ENCODE data around the gene UCK1.
"Not testable (repeated sequence)": the region's sequence is repeated elsewhere in the genome, so short reads cannot be mapped to it uniquely, and the experiment has no call there.

The UCK1 gene

DNA sequence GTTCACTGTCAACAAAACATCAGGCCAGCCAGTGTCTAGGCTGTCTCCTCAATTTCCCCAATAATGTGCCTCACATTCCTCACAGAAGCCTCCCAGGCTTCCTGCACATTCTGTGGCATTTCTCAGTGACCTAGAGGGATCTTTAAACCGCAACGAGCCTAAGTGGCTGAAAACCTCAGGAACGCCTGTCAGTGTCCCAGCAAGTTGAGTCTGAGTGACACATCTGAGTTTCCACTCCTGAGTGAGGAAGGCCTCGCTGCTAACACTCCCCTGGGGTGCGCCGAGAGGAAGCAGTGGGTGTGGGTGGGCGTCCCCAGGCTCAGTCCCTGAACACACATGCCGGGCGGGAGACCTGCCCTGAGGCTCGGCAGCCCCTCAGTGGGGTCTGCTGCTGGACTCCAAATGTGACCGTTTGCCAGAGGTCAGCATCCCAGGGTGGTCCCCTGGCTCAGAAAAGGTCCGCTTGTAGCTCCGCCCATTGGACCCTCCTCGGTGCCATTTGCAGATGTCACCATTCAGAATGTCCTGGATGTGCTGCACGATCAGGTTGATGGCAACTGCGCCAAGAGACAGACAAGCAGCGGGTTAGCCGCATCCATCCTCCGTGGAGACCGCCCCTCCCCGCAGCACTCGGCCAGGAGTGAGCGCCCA lies 6.3 kb downstream of the UCK1 start:
- DNase-seq (ENCODE audit: insufficient read length, low spot score) (no peak), FAIRE-seq (no peak)

DNA sequence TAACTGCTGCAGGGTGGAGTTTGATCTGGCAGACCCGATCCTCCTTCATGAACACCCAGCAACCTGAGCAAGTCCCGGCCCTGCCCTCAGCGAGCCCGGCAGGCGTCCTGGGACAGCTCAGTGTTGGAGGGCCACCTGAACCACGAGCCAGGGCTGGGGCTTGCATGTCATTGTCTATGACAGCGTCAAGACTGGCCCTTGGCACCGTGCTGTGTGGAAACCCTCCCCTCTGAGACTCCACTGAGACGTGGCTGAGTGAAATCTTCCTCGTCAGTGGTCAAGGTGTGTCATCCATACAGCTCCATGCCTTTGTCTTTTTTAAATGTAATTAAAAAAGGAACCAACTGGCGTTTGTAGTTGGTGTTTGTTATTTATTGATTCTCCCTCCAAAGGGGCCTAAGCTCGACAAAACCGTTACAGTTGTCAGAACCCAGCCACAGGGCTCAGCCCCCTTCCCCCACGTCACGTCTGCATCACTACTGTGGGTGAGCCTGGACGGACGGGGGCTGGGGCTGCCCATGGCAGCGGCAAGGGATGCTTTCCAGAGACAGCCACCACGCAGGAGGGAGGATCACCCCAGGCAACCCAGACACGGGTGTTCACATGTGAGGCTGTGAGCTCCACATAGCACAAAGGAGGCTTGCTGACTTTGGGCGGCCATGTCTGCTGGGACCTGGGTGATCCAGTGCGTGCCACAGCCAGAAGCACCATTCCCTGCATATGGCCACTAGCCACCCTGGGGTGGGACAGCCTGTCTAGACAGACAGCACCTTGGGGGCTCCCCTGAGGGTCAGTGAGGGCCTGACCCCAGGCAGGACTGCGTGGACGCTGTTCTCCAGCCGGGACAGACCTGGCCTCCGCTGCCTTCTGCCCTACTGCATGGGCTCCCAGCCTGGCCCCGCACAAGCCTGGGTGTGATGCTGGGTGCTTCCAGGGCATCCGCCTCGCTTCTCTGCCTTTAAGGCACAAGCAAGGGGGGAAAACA lies 7.3 kb downstream of the UCK1 start:
- DNase-seq (ENCODE audit: insufficient read length, low spot score) (no peak), FAIRE-seq (no peak)

DNA sequence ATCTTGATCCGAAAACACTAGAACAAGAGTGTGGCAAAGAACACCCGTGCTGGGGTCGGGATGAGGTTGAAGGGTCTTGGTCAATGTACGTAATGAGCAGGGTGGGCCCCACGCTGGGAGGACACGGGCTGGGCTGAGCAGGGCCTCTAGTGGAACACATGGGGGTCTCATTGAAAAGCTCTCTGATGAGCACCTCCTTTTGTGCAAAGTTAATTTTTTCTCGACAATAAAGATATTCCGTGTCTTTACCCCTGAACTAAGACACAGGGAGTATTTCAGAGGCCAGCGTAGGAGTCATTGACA lies 8.0 kb downstream of the UCK1 start:
- DNase-seq (ENCODE audit: insufficient read length, low spot score) (no peak), FAIRE-seq (no peak)

DNA sequence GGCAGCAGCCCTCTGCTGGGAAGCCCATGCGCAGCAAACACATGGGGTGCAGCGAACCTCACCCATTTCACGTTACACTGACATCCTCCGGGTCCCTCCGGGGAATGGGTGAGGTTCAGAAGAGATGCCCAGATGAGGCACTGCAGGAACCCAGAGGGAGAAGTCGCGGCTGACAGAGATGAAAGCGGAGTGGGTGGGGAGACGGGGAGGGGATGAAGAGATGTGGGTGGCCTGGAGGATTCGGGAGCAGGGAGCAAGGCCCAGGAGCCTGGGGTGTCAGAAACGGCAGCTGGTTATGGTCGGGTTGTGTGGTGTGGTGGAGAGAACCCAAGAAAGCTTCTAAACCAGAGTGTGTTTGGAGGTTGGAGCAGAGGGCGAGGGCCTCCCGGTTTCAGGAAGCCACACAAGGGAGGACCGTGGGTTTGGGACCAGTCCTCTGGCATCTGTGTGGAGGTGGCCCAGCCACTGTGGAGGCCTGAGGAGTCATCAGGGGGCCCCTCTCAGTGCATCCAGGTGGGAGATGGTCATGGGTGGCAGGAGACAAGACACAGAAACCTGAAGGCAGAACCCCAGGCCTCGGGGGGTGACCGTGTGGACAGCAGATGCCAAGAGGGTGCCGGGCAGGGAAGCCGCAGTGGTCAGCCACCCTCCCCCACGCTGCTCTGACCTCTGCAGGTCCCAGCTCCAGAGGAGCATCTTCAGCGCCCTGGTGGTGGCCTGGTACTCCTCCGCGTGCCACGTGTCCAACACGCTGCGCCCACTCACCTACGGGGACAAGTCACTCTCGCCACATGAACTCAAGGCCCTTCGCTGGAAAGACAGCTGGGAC lies 8.6 kb downstream of the UCK1 start:
- no peak for FAIRE-seq
- no peak for DNase-seq (ENCODE audit: insufficient read length, low spot score)

DNA sequence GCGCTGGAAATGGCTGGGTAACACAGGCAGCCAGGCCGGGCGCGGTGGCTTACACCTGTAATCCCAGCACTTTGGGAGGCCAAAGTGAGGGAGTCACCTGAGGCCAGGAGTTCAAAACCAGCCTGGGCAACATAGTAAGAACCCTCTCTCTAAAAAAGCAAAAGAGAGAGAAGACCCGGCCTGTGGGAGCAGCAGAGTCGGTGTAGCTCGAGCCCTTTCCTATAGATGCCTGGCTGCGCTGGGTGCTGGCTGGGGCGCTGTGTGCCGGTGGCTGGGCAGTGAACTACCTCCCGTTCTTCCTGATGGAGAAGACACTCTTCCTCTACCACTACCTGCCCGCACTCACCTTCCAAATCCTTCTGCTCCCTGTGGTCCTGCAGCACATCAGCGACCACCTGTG lies 9.2 kb downstream of the UCK1 start:
- FAIRE-seq (no peak), DNase-seq (ENCODE audit: insufficient read length, low spot score) (no peak)

DNA sequence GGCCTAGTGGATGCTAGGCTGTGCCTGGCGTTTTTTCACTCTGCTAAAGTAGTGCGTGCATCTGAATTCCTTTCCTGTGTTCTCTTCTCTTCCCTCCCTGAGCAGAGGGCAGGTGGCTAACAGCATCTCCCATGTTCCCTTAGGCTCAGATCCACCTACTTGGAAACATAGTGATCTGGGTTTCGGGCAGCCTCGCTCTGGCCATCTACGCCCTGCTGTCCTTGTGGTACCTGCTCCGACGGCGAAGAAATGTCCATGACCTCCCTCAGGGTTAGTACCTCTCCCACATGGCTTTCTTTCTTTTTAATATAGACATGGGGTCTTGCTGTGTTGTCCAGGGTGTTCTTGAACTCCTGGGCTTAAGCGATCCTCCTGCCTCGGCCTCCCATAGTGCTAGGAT lies 9.9 kb downstream of the UCK1 start:
- DNase-seq (ENCODE audit: insufficient read length, low spot score) (no peak), FAIRE-seq (no peak)

DNA sequence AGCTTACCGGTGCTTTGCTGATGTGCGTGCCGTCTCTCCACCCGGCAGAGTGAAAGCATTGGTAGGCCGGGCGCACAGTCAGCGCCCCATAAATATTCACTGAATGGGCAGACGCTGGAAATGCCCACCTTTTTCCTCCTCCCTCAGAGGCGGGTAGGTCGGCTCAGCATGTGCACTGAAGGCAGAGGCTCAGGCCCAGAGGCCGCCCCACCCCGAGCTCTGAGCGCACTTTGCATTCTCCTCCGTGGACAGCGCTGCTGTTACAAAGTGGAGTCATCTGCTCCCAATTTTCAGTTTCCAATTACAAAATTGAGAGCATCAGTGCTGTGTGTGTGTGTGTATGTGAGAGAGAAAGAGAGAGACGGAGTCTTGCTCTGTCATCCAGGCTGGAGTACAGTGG lies 10.6 kb downstream of the UCK1 start:
- DNase-seq (ENCODE audit: insufficient read length, low spot score) (no peak), FAIRE-seq (no peak)

DNA sequence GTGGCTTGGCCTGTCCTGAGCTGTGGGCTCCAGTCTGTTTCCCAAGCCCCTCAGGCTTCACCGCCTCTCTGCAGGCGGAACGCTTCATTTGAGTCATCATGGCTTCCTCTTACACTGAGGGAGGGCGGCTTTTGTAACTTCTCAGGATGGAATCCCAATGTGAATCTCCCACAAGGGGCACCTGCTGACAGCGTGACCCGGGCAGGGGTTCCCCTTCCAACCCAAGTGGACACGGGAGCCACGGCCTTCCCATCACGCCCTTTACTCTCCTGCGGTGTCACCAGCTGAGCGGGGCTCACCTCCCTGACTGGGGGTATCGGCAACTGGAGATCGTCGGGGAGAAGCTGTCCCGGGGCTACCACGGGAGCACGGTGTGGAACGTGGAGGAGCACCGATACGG lies 12.5 kb downstream of the UCK1 start:
- no peak for FAIRE-seq
- DNase-seq (ENCODE audit: insufficient read length, low spot score): no peak

DNA sequence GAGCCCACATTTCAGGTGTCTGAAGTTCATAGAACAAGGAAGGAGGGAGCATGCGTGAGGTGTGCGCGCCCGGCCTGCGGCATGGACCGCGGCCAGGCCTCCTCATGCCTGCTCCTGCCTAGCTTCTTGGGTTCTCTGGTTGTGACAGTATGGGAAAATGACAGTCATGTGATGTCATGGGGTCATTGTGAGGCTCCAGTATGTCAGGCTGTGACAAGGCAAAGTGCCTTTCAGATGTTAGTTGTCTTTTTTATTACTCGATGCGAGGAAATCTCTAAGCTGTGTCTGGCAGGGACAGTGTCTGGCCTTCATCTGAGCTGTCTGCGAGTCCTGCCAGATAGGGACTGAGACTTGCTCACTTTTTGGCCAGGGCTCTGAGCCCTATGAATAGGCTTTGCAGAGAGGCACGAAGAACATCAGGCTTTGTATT lies 13.3 kb downstream of the UCK1 start:
- DNase-seq (ENCODE audit: insufficient read length, low spot score) (no peak), FAIRE-seq (no peak)

DNA sequence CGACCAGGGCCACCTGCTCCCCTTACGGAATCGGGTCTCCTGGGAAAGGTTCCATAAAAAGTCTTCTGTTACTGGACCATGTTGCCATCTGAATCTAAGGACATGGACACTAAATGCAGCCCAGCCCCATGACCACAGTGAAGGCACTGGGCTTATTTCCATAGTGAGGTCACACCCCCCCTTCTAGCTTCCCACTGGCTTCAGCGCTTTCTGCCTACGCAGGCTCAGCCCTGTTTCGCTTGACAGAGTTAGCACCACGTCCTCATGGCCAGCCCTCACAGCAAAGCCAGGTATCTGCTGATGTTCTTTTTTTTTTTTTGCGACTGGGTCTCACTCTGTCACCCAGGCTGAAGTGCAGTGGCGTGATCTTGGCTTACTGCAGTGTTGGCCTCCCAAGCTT lies 14.1 kb downstream of the UCK1 start:
- no peak for DNase-seq (ENCODE audit: insufficient read length, low spot score)
- no peak for FAIRE-seq

DNA sequence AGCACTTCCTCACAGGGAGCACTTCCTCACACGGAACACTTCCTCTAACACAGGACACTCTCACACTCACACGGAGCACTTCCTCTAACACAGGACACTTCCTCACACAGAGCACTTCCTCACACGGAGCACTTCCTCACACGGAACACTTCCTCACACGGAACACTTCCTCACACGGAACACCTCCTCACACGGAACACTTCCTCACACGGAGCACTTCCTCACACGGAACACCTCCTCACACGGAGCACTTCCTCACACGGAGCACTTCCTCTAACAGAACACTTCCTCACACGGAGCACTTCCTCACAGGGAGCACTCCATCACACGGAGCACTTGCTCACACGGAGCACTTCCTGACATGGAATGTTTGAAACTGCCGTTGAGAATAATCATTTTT lies 15.0 kb downstream of the UCK1 start:
- DNase-seq (ENCODE audit: insufficient read length, low spot score) (no peak), FAIRE-seq (no peak)

DNA sequence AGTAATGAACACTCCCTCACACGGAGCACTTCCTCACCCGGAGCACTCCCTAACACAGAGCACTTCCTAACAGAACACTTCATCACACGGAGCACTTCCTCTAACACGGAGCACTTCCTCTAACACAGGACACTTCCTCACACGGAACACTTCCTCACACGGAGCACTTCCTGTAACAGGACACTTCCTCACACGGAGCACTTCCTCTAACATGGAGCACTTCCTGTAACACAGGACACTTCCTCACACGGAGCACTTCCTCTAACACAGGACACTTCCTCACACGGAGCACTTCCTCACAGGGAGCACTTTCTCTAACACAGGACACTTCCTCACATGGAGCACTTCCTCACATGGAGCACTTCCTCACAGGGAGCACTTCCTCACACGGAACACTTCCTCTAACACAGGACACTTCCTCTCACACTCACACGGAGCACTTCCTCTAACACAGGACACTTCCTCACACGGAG lies 15.5 kb downstream of the UCK1 start:
- not testable (repeated sequence) for DNase-seq (ENCODE audit: insufficient read length, low spot score); FAIRE-seq

DNA sequence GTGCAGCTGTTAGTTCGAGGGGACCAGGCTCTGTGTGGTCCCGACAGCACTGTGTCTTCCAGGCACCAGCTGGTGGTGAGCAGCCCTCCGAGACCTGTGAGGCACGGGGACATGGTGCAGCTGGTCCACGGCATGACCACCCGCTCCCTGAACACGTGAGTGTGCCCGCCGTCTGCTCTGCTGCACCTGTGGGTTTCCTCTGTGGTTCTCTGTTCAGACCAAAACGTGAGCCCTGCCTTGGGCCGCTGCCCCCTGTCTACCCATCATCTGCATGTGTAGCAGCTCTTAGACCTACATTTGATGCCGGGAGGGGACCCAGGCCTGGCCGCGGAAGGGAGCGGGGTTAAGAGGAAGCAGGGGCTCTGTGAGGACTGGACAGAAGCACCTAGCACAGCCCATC lies 17.9 kb downstream of the UCK1 start:
- no peak for FAIRE-seq
- DNase-seq (ENCODE audit: insufficient read length, low spot score): no peak

DNA sequence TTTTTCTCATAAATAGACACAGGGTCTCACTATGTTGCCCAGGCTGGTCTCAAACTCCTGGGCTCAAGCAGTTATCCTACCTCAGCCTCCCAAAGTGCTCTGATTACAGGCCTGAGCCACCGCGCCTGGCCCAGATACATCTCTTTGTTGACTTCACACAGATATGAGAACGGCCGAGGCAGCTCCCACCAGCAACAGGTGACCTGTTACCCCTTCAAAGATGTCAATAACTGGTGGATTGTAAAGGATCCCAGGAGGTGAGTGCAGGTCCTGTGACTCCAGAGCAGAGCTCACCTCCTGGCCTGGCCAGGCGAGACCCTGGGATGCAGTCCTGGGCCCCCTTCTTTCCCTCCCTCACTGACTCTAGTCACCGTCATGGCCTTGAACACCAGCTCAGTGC lies 19.2 kb downstream of the UCK1 start:
- FAIRE-seq (no peak), DNase-seq (ENCODE audit: insufficient read length, low spot score) (no peak)

DNA sequence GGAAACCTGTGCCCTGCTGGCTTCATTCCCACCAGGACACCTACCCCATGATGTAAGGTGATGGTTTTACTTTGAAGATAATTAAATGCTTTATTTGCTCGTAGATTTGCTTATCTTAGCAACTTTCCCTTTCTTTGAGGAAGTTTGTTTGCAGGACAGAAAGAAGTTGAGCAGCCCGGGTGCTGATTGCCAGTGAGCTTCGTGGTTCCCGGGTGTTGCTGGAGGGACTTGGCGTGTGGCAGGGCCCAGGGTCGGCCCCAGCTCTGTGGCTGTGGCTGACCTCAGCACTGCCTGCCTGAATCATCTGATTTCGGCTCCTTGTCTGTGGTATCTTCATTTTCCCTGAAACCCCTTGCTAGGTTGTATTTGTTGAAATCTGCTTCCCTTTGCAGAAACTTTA lies 19.6 kb downstream of the UCK1 start:
- DNase-seq (ENCODE audit: insufficient read length, low spot score): no peak
- no peak for FAIRE-seq

DNA sequence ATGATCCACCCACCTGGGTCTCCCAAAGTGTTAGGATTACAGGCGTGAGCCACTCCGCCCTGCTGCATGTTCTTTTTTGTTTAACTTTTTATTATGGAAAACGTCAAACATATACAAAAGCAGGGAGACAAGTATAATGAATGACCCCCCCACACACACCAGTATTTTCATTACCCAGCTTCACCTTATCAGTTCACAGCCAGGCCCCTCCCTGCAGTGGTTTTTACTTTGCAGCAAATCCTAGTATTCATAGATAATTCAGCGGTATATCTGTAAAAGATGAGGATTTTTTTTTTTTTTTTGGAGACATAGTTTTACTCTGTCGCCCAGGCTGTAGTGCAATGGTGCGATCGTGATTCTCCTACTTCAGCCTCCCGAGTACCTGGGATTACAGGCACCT lies 26.1 kb downstream of the UCK1 start:
- no peak for FAIRE-seq
- no peak for DNase-seq (ENCODE audit: insufficient read length, low spot score)

DNA sequence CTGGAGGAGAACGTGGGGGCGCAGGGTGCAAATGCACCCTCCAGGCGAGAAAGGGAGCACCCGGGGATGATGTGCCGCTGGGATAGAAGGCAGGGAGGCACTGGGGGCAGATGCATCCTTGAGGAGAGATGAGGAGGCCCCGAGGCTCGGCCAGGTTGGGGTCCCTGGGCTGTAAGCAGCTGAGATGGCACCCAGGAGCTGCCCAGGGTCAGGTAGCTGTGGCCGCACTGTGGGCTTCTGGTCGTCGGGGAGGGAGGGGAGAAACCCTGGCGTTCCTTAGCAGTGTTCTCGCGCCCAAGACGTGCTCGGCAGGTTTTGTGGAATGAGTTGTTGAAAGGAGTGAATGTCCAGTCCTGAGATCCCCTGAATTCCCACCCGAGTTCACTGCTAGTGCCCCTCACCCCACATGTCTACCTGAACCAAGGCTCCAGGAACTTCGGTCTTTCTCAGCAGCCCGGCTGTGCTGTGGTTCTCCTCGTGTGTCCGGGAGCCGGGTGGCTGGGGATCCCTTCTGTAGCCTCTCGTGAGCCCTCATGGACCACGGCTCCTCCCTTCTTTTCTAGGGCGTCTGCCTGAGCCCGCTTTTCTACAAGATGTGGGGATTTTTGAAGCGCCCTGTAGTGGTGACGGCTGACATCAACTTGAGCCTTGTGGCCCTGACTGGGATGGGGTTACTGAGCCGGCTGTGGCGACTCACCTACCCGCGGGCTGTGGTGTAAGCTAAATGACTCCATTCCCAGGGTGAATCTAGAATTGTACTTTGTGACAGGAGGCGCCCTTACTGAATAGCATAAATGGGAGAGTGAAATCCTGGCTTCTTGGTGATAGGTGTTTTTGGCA lies 27.2 kb downstream of the UCK1 start:
- FAIRE-seq (no peak), DNase-seq (ENCODE audit: insufficient read length, low spot score) (no peak)

DNA sequence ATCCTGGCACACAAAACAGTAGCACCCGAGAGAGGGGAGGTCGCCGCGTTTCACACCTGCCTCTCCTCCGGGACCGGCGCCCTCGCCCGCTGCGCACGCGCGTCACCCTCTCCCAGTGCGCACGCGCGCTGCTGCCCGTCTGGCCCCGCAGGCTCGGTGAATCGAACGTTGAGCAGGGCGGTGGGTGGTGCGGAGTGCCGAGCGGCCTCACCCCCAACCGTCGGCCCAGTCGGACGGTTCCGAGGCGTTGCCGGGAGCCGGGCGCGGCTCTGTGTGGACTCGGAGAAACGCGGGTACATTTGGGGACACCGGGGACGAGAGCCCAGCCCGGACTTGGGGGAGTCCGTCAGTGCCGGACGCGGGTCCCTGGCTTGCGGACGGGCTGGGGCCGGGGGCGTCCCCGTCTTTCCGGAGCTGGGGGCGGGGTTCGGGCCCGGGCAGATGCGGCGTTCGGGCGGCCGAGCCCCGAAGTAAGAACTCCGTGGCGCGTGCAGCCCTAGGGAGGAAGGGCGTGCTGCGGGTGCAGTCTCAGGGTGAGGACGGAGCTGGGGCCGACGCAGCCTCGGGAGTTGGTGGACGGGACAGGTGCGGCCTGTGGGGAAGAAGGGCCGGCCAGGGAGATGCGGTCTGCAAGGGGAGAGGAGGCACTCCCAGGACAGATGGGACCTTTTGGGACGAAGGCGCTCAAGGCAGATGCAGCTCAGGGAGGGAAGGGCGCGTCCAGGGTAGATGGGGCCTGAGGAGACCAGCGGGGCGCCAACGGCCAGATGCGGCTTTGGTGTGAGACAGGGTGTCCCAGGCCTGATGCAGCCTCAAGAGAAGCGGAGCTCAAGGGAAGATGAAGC lies 28.1 kb downstream of the UCK1 start, which contains the start of gene POMT1:
Gene POMT1, plus strand, starts transcription at position 138 of the 845 bp plus-strand sequence. CDS start 1,301 bp downstream, outside the sequence.
- FAIRE-seq (peak; percentile 87), DNase-seq (ENCODE audit: insufficient read length, low spot score) (peak; percentile 98)

DNA sequence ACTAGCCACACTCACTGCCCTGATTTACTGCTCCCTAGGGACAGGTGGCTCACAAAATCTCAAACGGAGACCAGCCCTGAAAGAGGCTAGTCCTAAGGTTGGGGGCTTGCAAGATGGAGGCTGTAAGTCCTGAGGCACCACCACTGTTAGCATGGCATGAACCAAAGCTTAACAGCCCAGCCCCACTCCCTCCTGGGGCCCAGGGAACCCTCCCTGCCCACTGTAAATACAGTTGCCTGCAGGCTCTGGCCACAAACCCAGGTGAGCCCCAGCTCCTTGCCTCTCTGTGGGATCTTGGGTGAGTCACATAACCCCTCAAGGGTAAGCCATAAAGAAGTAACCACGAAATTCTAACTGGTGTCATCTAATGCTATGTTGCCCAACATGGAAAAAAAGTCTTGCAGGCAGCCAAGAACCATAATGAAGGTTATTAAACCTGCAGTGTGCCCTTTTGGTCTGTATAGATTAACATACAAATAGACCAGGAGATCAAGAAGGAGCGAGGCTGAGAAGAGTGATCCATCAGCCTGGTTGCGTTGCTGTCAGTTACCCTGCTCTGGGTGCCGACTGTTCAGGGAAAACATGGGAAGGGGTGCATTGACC lies 30.0 kb downstream of the UCK1 start:
- FAIRE-seq (no peak), DNase-seq (ENCODE audit: insufficient read length, low spot score) (no peak)
